Measurements from ENCODE around the gene DPYSL5.
A peak's percentile ranks its signal among the peaks of the same experiment; 100 is the strongest.

The DPYSL5 gene

DNA sequence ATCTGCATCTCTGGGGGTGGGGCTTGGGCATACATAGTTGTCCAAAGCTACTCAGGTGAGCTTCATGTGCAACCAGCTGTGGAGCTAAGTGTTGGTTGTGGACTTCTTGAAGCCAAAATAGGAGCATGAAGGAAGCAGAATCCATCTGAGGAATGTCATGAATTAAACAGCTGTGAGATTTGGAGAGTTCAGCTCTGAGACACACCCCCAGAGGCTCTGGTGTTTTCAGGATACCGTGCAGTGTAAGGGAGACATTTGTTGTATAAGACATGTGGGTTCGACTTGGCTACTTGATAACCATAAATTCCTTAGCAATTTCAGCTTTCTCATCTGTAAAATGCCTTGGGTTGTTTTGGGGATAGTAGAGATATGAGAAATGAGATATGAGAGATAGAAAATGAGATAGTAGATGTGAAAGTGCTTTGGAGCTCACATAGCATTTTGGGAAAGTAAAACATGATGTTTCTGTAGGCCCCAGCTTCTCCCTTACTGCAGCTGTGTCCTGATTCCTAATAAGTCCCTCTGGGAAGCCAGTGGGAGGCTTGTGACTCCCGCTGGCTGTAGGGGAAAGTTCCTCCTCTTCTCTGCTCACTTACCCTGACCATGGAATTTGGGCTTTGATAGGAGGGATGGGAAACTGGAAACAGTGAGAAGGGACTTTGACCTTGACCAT is 50.0 kb downstream of the DPYSL5 start:
- no peak for TF ChIP-seq GATA3 (IDR thresholded peaks at IDR 0.05; ENCODE audit: low read depth, low read length)
- no peak for TF ChIP-seq GATA2 (IDR thresholded peaks at IDR 0.05; ENCODE audit: low read depth, low read length)

DNA sequence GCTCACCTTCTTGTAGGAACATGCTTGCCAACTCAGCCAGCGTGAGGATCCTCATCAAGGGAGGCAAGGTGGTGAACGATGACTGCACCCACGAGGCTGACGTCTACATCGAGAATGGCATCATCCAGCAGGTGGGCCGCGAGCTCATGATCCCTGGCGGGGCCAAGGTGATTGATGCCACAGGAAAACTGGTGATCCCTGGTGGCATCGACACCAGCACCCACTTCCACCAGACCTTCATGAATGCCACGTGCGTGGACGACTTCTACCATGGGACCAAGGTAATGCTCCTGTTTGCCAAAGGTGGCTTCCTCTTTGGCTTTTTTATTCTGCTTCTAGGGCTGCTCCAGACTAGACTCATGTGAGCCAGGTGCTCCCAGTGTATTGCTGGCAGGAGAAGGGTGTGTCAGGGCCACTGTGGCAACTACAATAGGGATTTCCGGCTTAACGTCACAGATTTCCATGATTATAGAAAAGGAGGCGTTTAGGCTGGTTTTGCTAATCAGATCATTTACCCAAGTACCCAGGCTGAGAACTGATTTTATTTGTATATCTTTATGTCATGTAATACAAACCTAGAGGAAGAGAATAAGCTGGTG is 50.6 kb downstream of the DPYSL5 start:
- TF ChIP-seq GATA2 (IDR thresholded peaks at IDR 0.05; ENCODE audit: low read depth, low read length) = no peak
- no peak for TF ChIP-seq GATA3 (IDR thresholded peaks at IDR 0.05; ENCODE audit: low read depth, low read length)

DNA sequence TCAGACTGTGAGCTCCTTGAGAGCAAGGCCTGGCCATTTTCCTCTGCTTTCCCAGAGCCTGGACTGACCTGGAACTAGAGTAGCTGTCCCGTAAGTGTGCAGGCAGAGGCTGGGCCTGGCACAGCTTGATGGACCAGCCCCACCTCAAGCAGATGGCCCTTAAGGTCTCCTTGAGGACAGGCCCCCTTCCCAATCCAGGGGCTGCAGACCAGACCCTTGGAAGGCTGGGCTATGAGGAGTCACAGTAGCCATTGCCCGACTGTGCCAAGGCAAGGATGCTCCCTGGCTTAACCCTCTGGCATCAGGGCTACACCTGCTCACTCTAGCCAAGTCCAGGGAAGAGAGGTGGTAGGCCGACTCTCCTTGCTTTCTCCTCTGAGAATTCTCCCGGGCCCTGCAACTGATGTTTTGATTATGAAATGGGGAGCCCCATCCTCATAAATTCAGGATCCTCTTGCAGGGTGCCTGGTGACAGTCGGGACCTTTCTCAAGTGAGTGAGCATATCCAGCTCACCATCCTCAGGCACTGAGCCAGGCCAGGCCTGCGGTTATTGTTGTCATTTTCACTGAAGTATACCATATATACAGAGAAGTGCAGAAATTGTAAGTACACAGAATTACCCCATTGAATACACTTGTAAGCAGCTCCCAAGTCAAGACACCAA is 51.7 kb downstream of the DPYSL5 start:
- TF ChIP-seq GATA3 (IDR thresholded peaks at IDR 0.05; ENCODE audit: low read depth, low read length) (no peak), GATA2 (IDR thresholded peaks at IDR 0.05; ENCODE audit: low read depth, low read length) (no peak)

DNA sequence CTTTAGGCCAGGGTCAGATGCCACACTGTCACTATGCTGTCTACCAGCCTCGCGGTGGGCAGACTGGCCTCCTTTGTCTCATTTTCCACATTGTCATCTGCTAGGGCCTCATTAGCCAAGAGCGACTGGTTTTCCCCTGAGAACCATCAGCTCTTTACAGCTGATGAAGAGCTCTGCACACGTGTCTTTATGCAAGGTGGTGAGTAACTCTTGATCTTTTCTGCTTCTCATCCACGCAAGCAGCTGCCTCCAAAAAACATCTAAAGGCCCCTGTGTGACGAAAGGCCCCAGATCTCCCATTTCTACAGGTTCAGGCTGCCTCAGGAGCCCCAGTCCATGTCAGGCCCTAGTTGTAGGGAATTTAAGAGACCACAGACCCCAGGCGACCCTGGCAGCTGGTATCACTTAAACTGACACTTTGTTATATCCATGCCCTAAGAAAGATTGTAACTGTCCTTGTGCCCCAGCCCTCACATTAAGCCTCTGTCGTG is 52.9 kb downstream of the DPYSL5 start:
- TF ChIP-seq GATA3 (IDR thresholded peaks at IDR 0.05; ENCODE audit: low read depth, low read length) = no peak
- TF ChIP-seq GATA2 (IDR thresholded peaks at IDR 0.05; ENCODE audit: low read depth, low read length) = no peak

- TF ChIP-seq GATA2 (IDR thresholded peaks at IDR 0.05; ENCODE audit: low read depth, low read length) = no peak
- TF ChIP-seq GATA3 (IDR thresholded peaks at IDR 0.05; ENCODE audit: low read depth, low read length) = no peak
Measured at GRCh38 chr2:26901326-26902183, 53.6 kb downstream of the DPYSL5 start.

GRCh38 chr2:26903676-26904075 is 55.7 kb downstream of the DPYSL5 start:
- no peak for TF ChIP-seq GATA2 (IDR thresholded peaks at IDR 0.05; ENCODE audit: low read depth, low read length)
- TF ChIP-seq GATA3 (IDR thresholded peaks at IDR 0.05; ENCODE audit: low read depth, low read length) = no peak

- TF ChIP-seq GATA2 (IDR thresholded peaks at IDR 0.05; ENCODE audit: low read depth, low read length) = no peak
- no peak for TF ChIP-seq GATA3 (IDR thresholded peaks at IDR 0.05; ENCODE audit: low read depth, low read length)
Measured at GRCh38 chr2:26904839-26905238, 56.9 kb downstream of the DPYSL5 start.

- TF ChIP-seq GATA3 (IDR thresholded peaks at IDR 0.05; ENCODE audit: low read depth, low read length) = no peak
- no peak for TF ChIP-seq GATA2 (IDR thresholded peaks at IDR 0.05; ENCODE audit: low read depth, low read length)
Measured at GRCh38 chr2:26905341-26906198, 57.6 kb downstream of the DPYSL5 start.

- TF ChIP-seq GATA2 (IDR thresholded peaks at IDR 0.05; ENCODE audit: low read depth, low read length) = no peak
Measured at GRCh38 chr2:26907416-26907815, 59.5 kb downstream of the DPYSL5 start.

GRCh38 chr2:26910176-26910575 is 62.2 kb downstream of the DPYSL5 start:
- TF ChIP-seq GATA3 (IDR thresholded peaks at IDR 0.05; ENCODE audit: low read depth, low read length) (no peak), GATA2 (IDR thresholded peaks at IDR 0.05; ENCODE audit: low read depth, low read length) (no peak)

- peak; percentile 82 for TF ChIP-seq GATA3 (IDR thresholded peaks at IDR 0.05; ENCODE audit: low read depth, low read length)
- TF ChIP-seq GATA2 (IDR thresholded peaks at IDR 0.05; ENCODE audit: low read depth, low read length) = peak; percentile 99
Measured at GRCh38 chr2:26911911-26912861, 64.3 kb downstream of the DPYSL5 start.

GRCh38 chr2:26913606-26913998 is 65.7 kb downstream of the DPYSL5 start:
- no peak for TF ChIP-seq GATA3 (IDR thresholded peaks at IDR 0.05; ENCODE audit: low read depth, low read length)
- TF ChIP-seq GATA2 (IDR thresholded peaks at IDR 0.05; ENCODE audit: low read depth, low read length) = no peak
